Endodermal cell (in vitro differentiated cells): ENCODE measurements around the gene LRP1. TPM values are rescaled to one million over a fixed set of nuclear protein-coding genes. Genes with fewer than 3 reads are reported as not detected.

Experiments used
- DNase-seq: peaks from one replicate; pipeline ENCODE4 v3.0.0-alpha.2; 2017
- H3K27ac ChIP-seq: 2 replicates; pipeline ENCODE4 v1.5.1; 2013; ENCODE audit warnings: mild to moderate bottlenecking, low read depth, low read length, moderate library complexity
- H3K27me3 ChIP-seq: 2 replicates; pipeline ENCODE4 v1.6.1; 2013; ENCODE audit warnings: mild to moderate bottlenecking, low read length, moderate library complexity; ENCODE audit not compliant: insufficient read depth, control insufficient read depth, poor library complexity, severe bottlenecking
- H3K36me3 ChIP-seq: 2 replicates; pipeline ENCODE4 v1.7.0; 2013; ENCODE audit warnings: mild to moderate bottlenecking, low read length, moderate library complexity; ENCODE audit not compliant: control insufficient read depth, insufficient read depth
- H3K4me1 ChIP-seq: one replicate; pipeline ENCODE4 v1.7.0; 2013; ENCODE audit warnings: low read length; ENCODE audit not compliant: control insufficient read depth, insufficient read depth
- H3K4me3 ChIP-seq: 2 replicates; pipeline ENCODE4 v1.5.1; 2013; ENCODE audit warnings: mild to moderate bottlenecking, low read length, moderate library complexity
- H3K9ac ChIP-seq: 2 replicates; pipeline ENCODE4 v1.6.1; 2013; ENCODE audit warnings: mild to moderate bottlenecking, low read length, moderate library complexity; ENCODE audit not compliant: poor library complexity, severe bottlenecking; ENCODE audit errors: extremely low read depth
- H3K9me3 ChIP-seq: 2 replicates; pipeline ENCODE4 v1.6.1; 2013; ENCODE audit warnings: mild to moderate bottlenecking, low read length, moderate library complexity; ENCODE audit not compliant: control insufficient read depth
- H3K27ac Mint-ChIP-seq: 2 replicates; pipeline ENCODE4 v1.8.0; 2020; ENCODE audit warnings: mixed read lengths
- H3K27me3 Mint-ChIP-seq: 2 replicates; pipeline ENCODE4 v1.8.0; 2021; ENCODE audit warnings: mild to moderate bottlenecking, mixed read lengths; ENCODE audit not compliant: insufficient read depth
- H3K36me3 Mint-ChIP-seq: 2 replicates; pipeline ENCODE4 v1.8.0; 2020; ENCODE audit warnings: low read depth, mixed read lengths
- H3K4me1 Mint-ChIP-seq: 2 replicates; pipeline ENCODE4 v1.8.0; 2020; ENCODE audit warnings: mixed read lengths
- H3K4me3 Mint-ChIP-seq: 2 replicates; pipeline ENCODE4 v1.8.0; 2020; ENCODE audit warnings: mild to moderate bottlenecking, moderate library complexity, mixed read lengths
- H3K9me3 Mint-ChIP-seq: 2 replicates; pipeline ENCODE4 v1.8.0; 2020; ENCODE audit warnings: mild to moderate bottlenecking, mixed read lengths
- CTCF ChIP-seq: fragments of 200-600 bp; sonication (generic); conservative IDR thresholded peaks from 2 replicates; pipeline ENCODE4 v1.5.0; 2021; ENCODE audit warnings: antibody characterized with exemption, mild to moderate bottlenecking
- WGBS, 2 experiments: methylation state at CpG; one replicate each; pipeline versions ENCODE4 v1.1.5 to v1.1.7; 2013; ENCODE audit warnings: missing lambda C conversion rate in 2 of 2, mixed read lengths in 1 of 2; ENCODE audit not compliant: insufficient coverage in 1 of 2, insufficient read length in 1 of 2; 5-methylcytosine and 5-hydroxymethylcytosine counted together
- long read RNA-seq, 4 experiments: library from polyadenylated mRNA in 2 of 4; library from RNA in 1 of 4; library from capped mRNA in 1 of 4; stranded (forward) in 3 of 4; unstranded in 1 of 4; transcript quantifications; one replicate each; pipeline ENCODE4 v2.0.0, GENCODE V29; 2020 to 2021; ENCODE audit warnings: inconsistent platforms in 1 of 4
- polyA plus RNA-seq, 2 experiments: library from polyadenylated mRNA; stranded (reverse); fragments of 50-300 nt; gene quantifications; one replicate each; pipeline ENCODE4 v1.2.3, GENCODE V29; 2013
- total RNA-seq, 2 donors: library from RNA; stranded (reverse); fragmentation: NEBNext Ultra II Directional in 1 of 2; extraction: Animal tissue kit (Norgen Biotek cat#: 25700) in 1 of 2; gene quantifications; 2 replicates in 1 of 2; 3 replicates in 1 of 2; pipeline ENCODE4 v1.2.1, GENCODE V29; 2021

Gene LRP1
- total RNA-seq: 10 to 100 TPM; 74.5 to 87.7 TPM
- 42.2 TPM for polyA plus RNA-seq (2013, experiment 1 of 2)
- 43.6 TPM for polyA plus RNA-seq (2013, experiment 2 of 2)
- long read RNA-seq, experiment 1, partial matches to known transcripts: 15 of 20 reads
- long read RNA-seq, experiment 1, other reads (novel, unspliced or antisense): 5 of 20 reads
- long read RNA-seq, experiment 2, partial matches to known transcripts: 91 of 100 reads
- long read RNA-seq, experiment 2, other reads (novel, unspliced or antisense): 9 of 100 reads
- long read RNA-seq, experiment 3, partial matches to known transcripts: 22 of 26 reads
- long read RNA-seq, experiment 3, other reads (novel, unspliced or antisense): 4 of 26 reads
- long read RNA-seq, experiment 4: 0 reads

- peak within 1 kb of the TSS; percentile 93 for H3K27ac Mint-ChIP-seq
- H3K9me3 ChIP-seq: no peaks in the 10 kb centered on the region
Measured at GRCh38 chr12:57127726-57128518, at the start of gene LRP1. Gene LRP1, plus strand, starts transcription at chr12:57128483. Its CDS starts 482 bp downstream, at chr12:57128965.

GRCh38 chr12:57078519-57079404 lies 49.5 kb upstream of the LRP1 start, which contains the start of gene NEMP1:
Gene NEMP1, minus strand, starts transcription at chr12:57078791. Its CDS starts 46 bp downstream, at chr12:57078745.
- WGBS, 2 experiments: 0% methylated on average over 15 to 39 of the region's 39 CpGs

More at GRCh38 chr12:57127726-57128518, at the start of gene LRP1:
- H3K27me3 Mint-ChIP-seq: peaks cover 15% of the 10 kb centered on the region
- no peak for TF ChIP-seq CTCF
- H3K4me3 Mint-ChIP-seq: peak within 1 kb of the TSS; percentile 79
- Histone ChIP-seq H3K27me3 (no peaks in the 10 kb centered on the region), H3K4me3 (peak within 1 kb of the TSS; percentile 93), H3K4me1 (peaks cover 2% of the 10 kb centered on the region), H3K36me3 (no peaks in the 10 kb centered on the region), H3K9ac (peak within 1 kb of the TSS; percentile 75), H3K27ac (peak within 1 kb of the TSS; percentile 48)
- peak; percentile 95 for DNase-seq
- WGBS, 2 experiments: 0 to 1% methylated on average over 25 to 51 of the region's 57 CpGs
- H3K9me3 Mint-ChIP-seq: no peaks in the 10 kb centered on the region
- H3K36me3 Mint-ChIP-seq: no peaks in the 10 kb centered on the region
- peaks cover 34% of the 10 kb centered on the region for H3K4me1 Mint-ChIP-seq

More at GRCh38 chr12:57078519-57079404, 49.5 kb upstream of the LRP1 start, which contains the start of gene NEMP1:
- DNase-seq: peak; percentile 100
- Histone ChIP-seq H3K9ac (peak within 1 kb of the TSS; percentile 85), H3K27ac (peak within 1 kb of the TSS; percentile 87), H3K27me3 (no peaks in the 10 kb centered on the region), H3K36me3 (peaks cover 3% of the 10 kb centered on the region), H3K4me1 (no peaks in the 10 kb centered on the region), H3K9me3 (no peaks in the 10 kb centered on the region), H3K4me3 (peak within 1 kb of the TSS; percentile 98)
- Mint-ChIP-seq H3K27me3 (peaks cover 2% of the 10 kb centered on the region), H3K27ac (peak within 1 kb of the TSS; percentile 97), H3K4me3 (peak within 1 kb of the TSS; percentile 97), H3K9me3 (no peaks in the 10 kb centered on the region), H3K36me3 (peaks cover 6% of the 10 kb centered on the region), H3K4me1 (peaks cover 2% of the 10 kb centered on the region)
- no peak for TF ChIP-seq CTCF
